Parathyroid adenoma (tissue), 2 donors: ENCODE results near the gene GNB3.

ENCODE experiments used
- H2AFZ ChIP-seq: fragments of 300-600 bp; sonication (generic); one replicate; pipeline ENCODE4 v1.7.0; 2017; ENCODE audit warnings: antibody characterized with exemption, mild to moderate bottlenecking
- H3K27ac ChIP-seq: fragments of 300-600 bp; sonication (generic); one replicate; pipeline ENCODE4 v1.7.0; 2017
- H3K27me3 ChIP-seq: fragments of 300-600 bp; sonication (generic); one replicate; pipeline ENCODE4 v1.7.0; 2017; ENCODE audit warnings: low read length; ENCODE audit not compliant: control insufficient read depth, insufficient read depth
- H3K36me3 ChIP-seq: fragments of 300-600 bp; sonication (generic); one replicate; pipeline ENCODE4 v1.7.0; 2017; ENCODE audit warnings: low read length; ENCODE audit not compliant: control insufficient read depth, insufficient read depth
- H3K4me1 ChIP-seq: fragments of 300-600 bp; sonication (generic); one replicate; pipeline ENCODE4 v1.7.0; 2017; ENCODE audit warnings: control low read depth
- H3K4me2 ChIP-seq: fragments of 300-600 bp; sonication (generic); one replicate; pipeline ENCODE4 v1.7.0; 2017; ENCODE audit warnings: low read length
- H3K4me3 ChIP-seq: fragments of 300-600 bp; sonication (generic); one replicate; pipeline ENCODE4 v1.7.0; 2017; ENCODE audit warnings: low read depth, low read length
- H3K79me2 ChIP-seq: fragments of 300-600 bp; sonication (generic); one replicate; pipeline ENCODE4 v1.7.0; 2017; ENCODE audit warnings: control low read depth
- H3K9ac ChIP-seq: fragments of 300-600 bp; sonication (generic); one replicate; pipeline ENCODE4 v1.7.0; 2017; ENCODE audit warnings: mild to moderate bottlenecking
- H3K9me3 ChIP-seq: fragments of 300-600 bp; sonication (generic); one replicate; pipeline ENCODE4 v1.7.0; 2017; ENCODE audit warnings: low read length; ENCODE audit not compliant: control insufficient read depth
- TF ChIP-seq, protein P1 (sequence below): fragments of 300-600 bp; sonication (generic); IDR thresholded peaks from one replicate; pipeline ENCODE4 v1.7.0; 2017; ENCODE audit warnings: antibody characterized with exemption, mild to moderate bottlenecking
- donor health status: primary hyperparathyroidism.

The GNB3 gene

GRCh38 chr12:6840761-6841515 is at the start of gene GNB3:
TSS of gene GNB3 (plus strand) at chr12:6840925. CDS start at chr12:6841288, 363 bp downstream.
- Histone ChIP-seq H3K36me3 (no peaks in the 10 kb centered on the region), H3K4me3 (no peak within 1 kb of the TSS), H3K4me1 (no peaks in the 10 kb centered on the region), H3K27ac (no peak within 1 kb of the TSS), H2AFZ (no peak within 1 kb of the TSS), H3K9me3 (no peaks in the 10 kb centered on the region), H3K4me2 (no peak within 1 kb of the TSS), H3K27me3 (no peaks in the 10 kb centered on the region), H3K79me2 (peaks cover 2% of the 10 kb centered on the region), H3K9ac (no peak within 1 kb of the TSS)
- TF ChIP-seq, protein P1, sequence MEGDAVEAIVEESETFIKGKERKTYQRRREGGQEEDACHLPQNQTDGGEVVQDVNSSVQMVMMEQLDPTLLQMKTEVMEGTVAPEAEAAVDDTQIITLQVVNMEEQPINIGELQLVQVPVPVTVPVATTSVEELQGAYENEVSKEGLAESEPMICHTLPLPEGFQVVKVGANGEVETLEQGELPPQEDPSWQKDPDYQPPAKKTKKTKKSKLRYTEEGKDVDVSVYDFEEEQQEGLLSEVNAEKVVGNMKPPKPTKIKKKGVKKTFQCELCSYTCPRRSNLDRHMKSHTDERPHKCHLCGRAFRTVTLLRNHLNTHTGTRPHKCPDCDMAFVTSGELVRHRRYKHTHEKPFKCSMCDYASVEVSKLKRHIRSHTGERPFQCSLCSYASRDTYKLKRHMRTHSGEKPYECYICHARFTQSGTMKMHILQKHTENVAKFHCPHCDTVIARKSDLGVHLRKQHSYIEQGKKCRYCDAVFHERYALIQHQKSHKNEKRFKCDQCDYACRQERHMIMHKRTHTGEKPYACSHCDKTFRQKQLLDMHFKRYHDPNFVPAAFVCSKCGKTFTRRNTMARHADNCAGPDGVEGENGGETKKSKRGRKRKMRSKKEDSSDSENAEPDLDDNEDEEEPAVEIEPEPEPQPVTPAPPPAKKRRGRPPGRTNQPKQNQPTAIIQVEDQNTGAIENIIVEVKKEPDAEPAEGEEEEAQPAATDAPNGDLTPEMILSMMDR: no peak

GRCh38 chr12:6791931-6792520 is 48.7 kb upstream of the GNB3 start:
- H2AFZ ChIP-seq: peak overlapping the region; percentile 65
- H3K27me3 ChIP-seq: no peaks in the 10 kb centered on the region
- H3K4me3 ChIP-seq: no peak overlapping the region
- H3K9me3 ChIP-seq: no peaks in the 10 kb centered on the region
- H3K79me2 ChIP-seq: peaks cover 23% of the 10 kb centered on the region
- TF ChIP-seq, protein P1: no peak
- H3K9ac ChIP-seq: no peak overlapping the region
- H3K27ac ChIP-seq: peak overlapping the region; percentile 8
- no peak overlapping the region for H3K4me2 ChIP-seq
- no peaks in the 10 kb centered on the region for H3K36me3 ChIP-seq
- H3K4me1 ChIP-seq: peaks cover 19% of the 10 kb centered on the region

DNA sequence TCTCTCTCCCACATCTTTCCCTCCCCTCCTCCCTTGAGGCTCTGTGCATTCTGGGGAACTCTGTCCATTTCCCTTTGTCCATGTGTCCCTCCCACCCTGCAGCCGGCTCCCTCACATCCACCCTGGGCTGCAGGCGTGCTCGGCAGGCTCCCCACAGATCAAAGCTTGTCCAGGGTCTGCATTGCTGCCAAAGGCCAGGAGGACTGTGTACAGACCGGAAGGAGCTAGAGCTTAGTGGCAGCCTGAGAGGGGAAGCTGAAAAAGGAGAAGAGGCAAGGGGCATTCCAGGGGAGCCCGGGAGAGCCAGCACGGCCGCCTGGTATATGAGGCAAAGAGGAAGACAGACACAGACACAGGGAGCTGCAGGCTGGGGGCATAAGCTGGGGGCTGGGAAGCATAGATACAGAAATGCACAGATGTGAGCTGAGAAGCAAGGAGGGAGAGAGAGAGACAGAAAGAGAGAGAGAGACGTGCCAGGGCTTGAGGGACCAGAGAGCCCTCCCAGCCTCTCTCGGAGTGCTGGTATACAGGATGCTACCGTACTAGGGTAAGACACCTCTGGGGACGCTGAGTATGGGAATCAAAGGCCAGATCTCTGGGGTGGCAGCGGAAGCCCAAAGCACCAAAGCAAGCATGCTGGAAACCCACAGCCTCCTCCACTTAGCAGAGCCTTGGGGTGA is 48.1 kb upstream of the GNB3 start:
- Histone ChIP-seq H3K4me3 (no peak overlapping the region), H3K27me3 (no peaks in the 10 kb centered on the region), H3K27ac (peak overlapping the region; percentile 8), H3K4me1 (peaks cover 14% of the 10 kb centered on the region), H3K36me3 (no peaks in the 10 kb centered on the region), H3K9me3 (no peaks in the 10 kb centered on the region), H3K79me2 (peaks cover 23% of the 10 kb centered on the region), H3K9ac (no peak overlapping the region), H3K4me2 (no peak overlapping the region), H2AFZ (peak overlapping the region; percentile 65)
- TF ChIP-seq, protein P1: no peak

DNA sequence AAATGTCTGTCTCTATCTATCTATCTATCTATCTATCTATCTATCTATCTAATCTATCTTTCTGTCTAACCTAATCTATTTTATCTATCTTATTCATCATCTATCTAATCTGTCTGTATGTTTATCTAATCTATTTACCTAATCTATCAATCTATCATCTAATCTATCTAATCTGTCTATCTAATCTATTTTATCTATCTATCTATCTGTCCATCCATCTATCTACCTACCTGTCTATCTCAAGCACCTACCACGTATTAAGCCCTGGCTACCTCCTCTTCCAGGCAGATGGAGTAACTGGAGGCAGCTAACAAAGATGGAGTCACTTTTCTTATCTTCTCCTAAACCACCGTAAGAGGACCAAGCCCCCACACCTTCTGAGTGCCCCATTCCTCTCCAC is 45.6 kb upstream of the GNB3 start:
- Histone ChIP-seq H3K4me2 (no peak overlapping the region), H2AFZ (no peak overlapping the region), H3K79me2 (peaks cover 13% of the 10 kb centered on the region), H3K9ac (no peak overlapping the region), H3K36me3 (no peaks in the 10 kb centered on the region), H3K9me3 (no peaks in the 10 kb centered on the region), H3K4me3 (no peak overlapping the region), H3K27me3 (no peaks in the 10 kb centered on the region), H3K4me1 (no peaks in the 10 kb centered on the region), H3K27ac (no peak overlapping the region)
- TF ChIP-seq, protein P1: no peak
